HepG2 (cell line): ENCODE results near the gene ERF.

Experiments used
- CEBPB ChIP-seq: IDR thresholded peaks from 2 replicates; pipeline ENCODE4 v1.6.1; 2011; ENCODE audit warnings: low read depth, low read length, improper control_type of control experiment, borderline replicate concordance
- HDAC2 ChIP-seq: sonication (generic); formaldehyde crosslinking; IDR thresholded peaks from 2 replicates; pipeline ENCODE4 v1.4.0; 2020; ENCODE audit warnings: missing genetic modification reagents
- JUN ChIP-seq: sonication (generic); formaldehyde crosslinking; IDR thresholded peaks from 2 replicates; pipeline ENCODE4 v1.4.0; 2020; ENCODE audit warnings: mild to moderate bottlenecking, missing genetic modification reagents
- KDM6A ChIP-seq: IDR thresholded peaks from 2 replicates; pipeline ENCODE4 v1.6.1; 2016; ENCODE audit warnings: low read depth
- NFRKB ChIP-seq: fragments of 450-650 bp; IDR thresholded peaks from 2 replicates; pipeline ENCODE4 v1.6.1; 2017
- NR2F2 ChIP-seq: IDR thresholded peaks from 2 replicates; pipeline ENCODE4 v1.6.1; 2012; ENCODE audit warnings: low read depth, inconsistent platforms, borderline replicate concordance
- REPIN1 ChIP-seq: sonication (generic); formaldehyde crosslinking; IDR thresholded peaks from 2 replicates; pipeline ENCODE4 v1.8.0; 2022; ENCODE audit warnings: missing genetic modification reagents, low read depth, mild to moderate bottlenecking, borderline replicate concordance
- SP2 ChIP-seq: sonication (generic); formaldehyde crosslinking; IDR thresholded peaks from 2 replicates; pipeline ENCODE4 v1.5.1; 2020; ENCODE audit warnings: mild to moderate bottlenecking, missing genetic modification reagents
- TAF1 ChIP-seq: sonication (generic); formaldehyde crosslinking; IDR thresholded peaks from 2 replicates; pipeline ENCODE4 v1.4.0; 2020; ENCODE audit warnings: missing genetic modification reagents
- TOE1 ChIP-seq: sonication (generic); formaldehyde crosslinking; IDR thresholded peaks from 2 replicates; pipeline ENCODE4 v1.4.0; 2020; ENCODE audit warnings: mild to moderate bottlenecking, missing genetic modification reagents
- ZNF12 ChIP-seq: sonication (generic); formaldehyde crosslinking; IDR thresholded peaks from 2 replicates; pipeline ENCODE4 v1.5.0; 2020; ENCODE audit warnings: missing genetic modification reagents
- ZNF562 ChIP-seq: sonication (generic); formaldehyde crosslinking; IDR thresholded peaks from 2 replicates; pipeline ENCODE4 v1.8.0; 2022; ENCODE audit warnings: missing genetic modification reagents, borderline replicate concordance
- TF ChIP-seq, protein P1 (sequence below): sonication (generic); formaldehyde crosslinking; IDR thresholded peaks from 2 replicates; pipeline ENCODE4 v1.5.0; 2020; ENCODE audit warnings: mild to moderate bottlenecking, missing genetic modification reagents, moderate library complexity
- TF ChIP-seq, protein P2 (sequence below): sonication (generic); formaldehyde crosslinking; IDR thresholded peaks from 2 replicates; pipeline ENCODE4 v1.4.0; 2020; ENCODE audit warnings: missing genetic modification reagents

DNA sequence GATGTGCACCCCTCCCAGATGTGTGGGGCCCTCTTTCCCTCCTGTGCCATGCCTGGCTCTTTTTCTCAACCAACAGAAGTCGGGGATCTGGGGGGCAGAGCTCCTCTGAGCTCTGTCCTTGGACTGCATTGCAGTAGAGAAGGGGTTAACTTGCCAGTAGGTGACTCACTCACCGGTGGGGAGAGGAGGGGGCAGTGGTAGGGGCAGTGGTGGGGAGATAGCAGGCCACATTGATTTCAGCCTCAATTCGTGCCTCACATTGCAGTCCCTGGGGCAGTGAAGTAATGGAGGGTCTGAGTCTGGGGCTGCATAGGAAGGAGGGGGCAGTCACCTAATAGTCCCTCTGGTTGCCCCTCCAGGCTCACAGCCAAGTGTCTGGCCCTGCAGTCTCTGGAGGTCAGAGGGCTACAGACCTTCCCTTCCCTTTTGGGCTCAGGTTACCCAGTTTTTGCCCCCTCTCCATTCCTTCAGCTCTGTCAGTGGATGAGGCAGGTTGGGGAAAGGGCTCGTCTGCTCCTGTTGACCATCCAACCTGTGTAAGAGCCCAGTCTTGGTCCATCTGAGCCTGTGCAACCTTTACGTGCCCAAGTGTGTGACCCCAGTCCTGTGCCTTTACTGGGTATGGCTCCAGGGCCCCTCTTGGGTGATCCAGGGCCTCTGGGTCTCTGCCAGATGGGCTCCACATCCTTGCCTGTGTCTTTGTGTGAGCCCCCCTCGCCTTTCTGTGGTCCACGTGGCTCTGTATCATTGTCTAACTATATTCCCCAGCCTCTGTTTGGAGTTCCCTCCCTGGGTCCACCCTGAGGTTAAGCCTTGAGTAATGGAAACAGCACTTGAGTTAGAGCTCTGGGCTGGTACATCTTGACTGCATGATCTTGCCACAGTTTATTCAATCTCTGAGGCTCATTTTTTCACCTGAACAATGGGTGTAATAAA, 27.2 kb upstream of the ERF start:
- TF ChIP-seq ZNF12 (0 out of 2 replicates have a peak, but pooled peaks have one; percentile 7), REPIN1 (CRISPR knock-in tag) (no peak), HDAC2 (CRISPR knock-in tag) (peak; percentile 22; the same call in 1 of the 2 replicates), TAF1 (CRISPR knock-in tag) (no peak), ZNF562 (CRISPR knock-in tag) (no peak), CEBPB (no peak), KDM6A (0 out of 2 replicates have a peak, but pooled peaks have one; percentile 3), JUN (CRISPR knock-in tag) (peak; percentile 91), TOE1 (CRISPR knock-in tag) (no peak), NFRKB (no peak), SP2 (no peak), NR2F2 (no peak)
- TF ChIP-seq, protein P1, sequence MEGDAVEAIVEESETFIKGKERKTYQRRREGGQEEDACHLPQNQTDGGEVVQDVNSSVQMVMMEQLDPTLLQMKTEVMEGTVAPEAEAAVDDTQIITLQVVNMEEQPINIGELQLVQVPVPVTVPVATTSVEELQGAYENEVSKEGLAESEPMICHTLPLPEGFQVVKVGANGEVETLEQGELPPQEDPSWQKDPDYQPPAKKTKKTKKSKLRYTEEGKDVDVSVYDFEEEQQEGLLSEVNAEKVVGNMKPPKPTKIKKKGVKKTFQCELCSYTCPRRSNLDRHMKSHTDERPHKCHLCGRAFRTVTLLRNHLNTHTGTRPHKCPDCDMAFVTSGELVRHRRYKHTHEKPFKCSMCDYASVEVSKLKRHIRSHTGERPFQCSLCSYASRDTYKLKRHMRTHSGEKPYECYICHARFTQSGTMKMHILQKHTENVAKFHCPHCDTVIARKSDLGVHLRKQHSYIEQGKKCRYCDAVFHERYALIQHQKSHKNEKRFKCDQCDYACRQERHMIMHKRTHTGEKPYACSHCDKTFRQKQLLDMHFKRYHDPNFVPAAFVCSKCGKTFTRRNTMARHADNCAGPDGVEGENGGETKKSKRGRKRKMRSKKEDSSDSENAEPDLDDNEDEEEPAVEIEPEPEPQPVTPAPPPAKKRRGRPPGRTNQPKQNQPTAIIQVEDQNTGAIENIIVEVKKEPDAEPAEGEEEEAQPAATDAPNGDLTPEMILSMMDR (CRISPR knock-in tag): no peak; the same call in 1 of the 2 replicates
- TF ChIP-seq, protein P2, sequence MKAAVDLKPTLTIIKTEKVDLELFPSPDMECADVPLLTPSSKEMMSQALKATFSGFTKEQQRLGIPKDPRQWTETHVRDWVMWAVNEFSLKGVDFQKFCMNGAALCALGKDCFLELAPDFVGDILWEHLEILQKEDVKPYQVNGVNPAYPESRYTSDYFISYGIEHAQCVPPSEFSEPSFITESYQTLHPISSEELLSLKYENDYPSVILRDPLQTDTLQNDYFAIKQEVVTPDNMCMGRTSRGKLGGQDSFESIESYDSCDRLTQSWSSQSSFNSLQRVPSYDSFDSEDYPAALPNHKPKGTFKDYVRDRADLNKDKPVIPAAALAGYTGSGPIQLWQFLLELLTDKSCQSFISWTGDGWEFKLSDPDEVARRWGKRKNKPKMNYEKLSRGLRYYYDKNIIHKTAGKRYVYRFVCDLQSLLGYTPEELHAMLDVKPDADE (CRISPR knock-in tag): no peak
